Colonic mucosa (tissue), 4 donors: ENCODE results near the gene MPRIP. TPM values are rescaled to one million over a fixed set of nuclear protein-coding genes. Genes with fewer than 3 reads are reported as not detected.

Experiments used
- DNase-seq: peaks from one replicate; pipeline ENCODE4 v3.0.0-alpha.2; 2020
- H3K27ac ChIP-seq: fragments of 200-600 bp; one replicate; pipeline ENCODE4 v1.8.0; 2021
- H3K27me3 ChIP-seq: fragments of 200-600 bp; one replicate; pipeline ENCODE4 v1.8.0; 2021
- H3K36me3 ChIP-seq: fragments of 200-600 bp; one replicate; pipeline ENCODE4 v1.8.0; 2021
- H3K4me1 ChIP-seq: fragments of 200-600 bp; one replicate; pipeline ENCODE4 v1.8.0; 2021; ENCODE audit warnings: mild to moderate bottlenecking
- H3K4me3 ChIP-seq: fragments of 200-600 bp; one replicate; pipeline ENCODE4 v1.8.0; 2021
- H3K9ac ChIP-seq, 2 donors: one replicate each; pipeline ENCODE4 v1.7.0; 2013; ENCODE audit warnings: control low read depth in 2 of 2, low read depth in 2 of 2, low read length in 2 of 2
- H3K9me3 ChIP-seq: fragments of 200-600 bp; one replicate; pipeline ENCODE4 v1.8.0; 2021
- CTCF ChIP-seq: fragments of 200-600 bp; IDR thresholded peaks from one replicate; pipeline ENCODE4 v1.8.0; 2022; ENCODE audit warnings: antibody characterized with exemption, mild to moderate bottlenecking
- intact Hi-C: fragments of 100-400 bp; cut with DNase I; formaldehyde crosslinking; loops from one replicate; pipeline ENCODE4 v1.14.1; 2022
- total RNA-seq, 2 donors: library from RNA; stranded (reverse); fragmentation: NEBNext Ultra II Directional in 1 of 2; extraction: Animal tissue kit (Norgen Biotek cat#: 25700) in 1 of 2; gene quantifications; one replicate each; pipeline ENCODE4 v1.2.1, GENCODE V29; 2021
- donor health status: healthy.
- donor health status: DM: no; HTN: no; CAD: no.
- donor health status: DM: no; HTN: no; CAD: no.

The MPRIP gene
- total RNA-seq, 2 donors from 2014 or later = 146 to 211 TPM

GRCh38 chr17:17041018-17041521, 1.2 kb upstream of the MPRIP start:
- Histone ChIP-seq H3K27ac (peak overlapping the region; percentile 56), H3K27me3 (no peaks in the 10 kb centered on the region), H3K9me3 (no peaks in the 10 kb centered on the region), H3K9ac (peak overlapping the region in 1 of 2 donors; percentile 82), H3K4me1 (peaks cover 12% of the 10 kb centered on the region), H3K36me3 (no peaks in the 10 kb centered on the region), H3K4me3 (no peak overlapping the region)
- DNase-seq = peak; percentile 61
- TF ChIP-seq CTCF = no peak
- intact Hi-C loops = no loop called here

GRCh38 chr17:17041571-17042383, 480 bp upstream of the MPRIP start:
- Histone ChIP-seq H3K4me3 (peak overlapping the region; percentile 47), H3K4me1 (peaks cover 12% of the 10 kb centered on the region), H3K9me3 (no peaks in the 10 kb centered on the region), H3K27ac (peak overlapping the region; percentile 56), H3K9ac (peak overlapping the region; percentile 72 to 82), H3K36me3 (no peaks in the 10 kb centered on the region), H3K27me3 (no peaks in the 10 kb centered on the region)
- TF ChIP-seq CTCF = no peak
- intact Hi-C loops = no loop called here
- DNase-seq = peak; percentile 99

GRCh38 chr17:17042851-17043460, 699 bp downstream of the MPRIP start:
- H3K4me1 ChIP-seq = peaks cover 12% of the 10 kb centered on the region
- H3K27me3 ChIP-seq = no peaks in the 10 kb centered on the region
- peak overlapping the region; percentile 84 to 99 for H3K9ac ChIP-seq
- no peaks in the 10 kb centered on the region for H3K9me3 ChIP-seq
- intact Hi-C loops = no loop called here
- H3K36me3 ChIP-seq = no peaks in the 10 kb centered on the region
- H3K27ac ChIP-seq = peak overlapping the region; percentile 75
- no peak for DNase-seq
- TF ChIP-seq CTCF = no peak
- H3K4me3 ChIP-seq = peak overlapping the region; percentile 67

GRCh38 chr17:17043461-17044271, 1.4 kb downstream of the MPRIP start:
- TF ChIP-seq CTCF = no peak

GRCh38 chr17:17044846-17045561, 2.7 kb downstream of the MPRIP start:
- Histone ChIP-seq H3K36me3 (no peaks in the 10 kb centered on the region), H3K4me1 (peaks cover 12% of the 10 kb centered on the region), H3K9me3 (no peaks in the 10 kb centered on the region), H3K4me3 (peak overlapping the region; percentile 5), H3K27me3 (no peaks in the 10 kb centered on the region), H3K9ac (peak overlapping the region; percentile 13 to 99), H3K27ac (peak overlapping the region; percentile 67)
- no peak for TF ChIP-seq CTCF
- DNase-seq = peak; percentile 52
- intact Hi-C loops = no loop called here

More at GRCh38 chr17:17043461-17044271, 1.4 kb downstream of the MPRIP start:
- Histone ChIP-seq H3K27me3 (no peaks in the 10 kb centered on the region), H3K27ac (peak overlapping the region; percentile 75), H3K9me3 (no peaks in the 10 kb centered on the region), H3K36me3 (no peaks in the 10 kb centered on the region), H3K9ac (peak overlapping the region; percentile 84 to 99), H3K4me1 (peaks cover 12% of the 10 kb centered on the region), H3K4me3 (peak overlapping the region; percentile 67)
- intact Hi-C loops = no loop called here
- peak; percentile 47 for DNase-seq
